HepG2 (cell line): ENCODE measurements around the gene RPS17. TPM values are rescaled to one million over a fixed set of nuclear protein-coding genes. Genes with fewer than 3 reads are reported as not detected.
"Not testable (repeated sequence)": the region's sequence is repeated elsewhere in the genome, so short reads cannot be mapped to it uniquely, and the experiment has no call there.

Source experiments
- ATAC-seq: fragments of 200-7000 bp; cut with Tn5 transposase; 3 replicates; pipeline ENCODE4 v1.9.1; 2020; ENCODE audit warnings: mild to moderate bottlenecking, moderate library complexity
- BruUV-seq: library from RNA; stranded (reverse); fragments of 400-500 nt; replicated peaks from 2 replicates; lab custom pipeline; 2021; lab: Mats Ljungman, UMichigan
- CTCF ChIA-PET: fragments of 300-600 bp; formaldehyde crosslinking; extraction: SDS; loops from one replicate; lab custom pipeline; 2021; ENCODE audit warnings: low total read pairs, inconsistent platforms, low intra/inter-chr PET ratio; lab: Yijun Ruan, JAX
- POLR2A ChIA-PET: fragments of 350-600 bp; sonication (Branson Sonifier 250); formaldehyde crosslinking; loops from one replicate; lab custom pipeline; 2020; ENCODE audit warnings: antibody characterized with exemption, inconsistent platforms; lab: Yijun Ruan, JAX
- DNase-seq: peaks from one replicate; pipeline ENCODE4 v3.0.0-alpha.2; 2015; ENCODE audit warnings: low spot score
- FAIRE-seq: peaks from 3 replicates; lab custom pipeline; 2011; peaks lifted over from hg19 to GRCh38; lab: Jason Lieb, UNC
- H2AFZ ChIP-seq: one replicate; pipeline ENCODE4 v1.6.1; 2011; ENCODE audit warnings: low read length, inconsistent platforms
- H3K27ac ChIP-seq: fragments of 300-600 bp; 3 replicates; pipeline ENCODE4 v1.8.0; 2011; ENCODE audit warnings: mixed run types, mild to moderate bottlenecking, mixed read lengths, low read length, inconsistent platforms; ENCODE audit not compliant: insufficient read depth; ENCODE audit errors: extremely low read length
- H3K27me3 ChIP-seq, 2 experiments: fragments of 200-600 bp in 1 of 2; 2 replicates in 1 of 2; 3 replicates in 1 of 2; pipeline versions ENCODE4 v1.6.0 to v1.8.0; 2011; ENCODE audit warnings: low read length in 2 of 2, mild to moderate bottlenecking in 2 of 2, moderate library complexity in 2 of 2, inconsistent platforms in 1 of 2; ENCODE audit not compliant: insufficient read depth in 2 of 2, control insufficient read depth in 1 of 2
- H3K36me3 ChIP-seq, 2 experiments: fragments of 200-600 bp in 1 of 2; replicated peaks in 1 of 2; 2 replicates in 1 of 2; 3 replicates in 1 of 2; pipeline versions ENCODE4 v1.5.1 to v1.8.0; 2011; ENCODE audit warnings: low read length in 2 of 2, inconsistent platforms in 1 of 2; ENCODE audit not compliant: insufficient read depth in 2 of 2, control insufficient read depth in 1 of 2
- H3K4me1 ChIP-seq: 2 replicates; pipeline ENCODE4 v1.5.1; 2012; ENCODE audit warnings: low read length, inconsistent platforms; ENCODE audit not compliant: insufficient read depth
- H3K4me2 ChIP-seq: 2 replicates; pipeline ENCODE4 v1.6.0; 2011; ENCODE audit warnings: low read depth, low read length, inconsistent platforms
- H3K4me3 ChIP-seq, 3 experiments: fragments of 200-600 bp in 1 of 3; sonication (generic), shearing (Covaris generic) in 1 of 3; replicated peaks in 1 of 3; 2 replicates each; pipeline ENCODE4 v1.5.1; 2011 to 2016; ENCODE audit warnings: low read length in 3 of 3, inconsistent platforms in 2 of 3, low read depth in 2 of 3, mild to moderate bottlenecking in 2 of 3, control low read depth in 1 of 3, mixed read lengths in 1 of 3; ENCODE audit not compliant: insufficient read depth in 1 of 3
- H3K79me2 ChIP-seq: one replicate; pipeline ENCODE4 v1.6.1; 2011; ENCODE audit warnings: low read length, inconsistent platforms; ENCODE audit not compliant: insufficient read depth
- H3K9ac ChIP-seq: 2 replicates; pipeline ENCODE4 v1.6.0; 2011; ENCODE audit warnings: mild to moderate bottlenecking, low read depth, low read length, inconsistent platforms; ENCODE audit not compliant: insufficient read depth
- H3K9me3 ChIP-seq: 2 replicates; pipeline ENCODE4 v1.5.1; 2012; ENCODE audit warnings: mild to moderate bottlenecking, low read length
- H4K20me1 ChIP-seq: 2 replicates; pipeline ENCODE4 v1.6.0; 2011; ENCODE audit warnings: inconsistent platforms, mild to moderate bottlenecking, low read length, moderate library complexity; ENCODE audit not compliant: insufficient read depth
- WGBS: methylation state at CpG from one replicate; pipeline ENCODE4 v1.1.6; 2017; ENCODE audit warnings: low lambda C conversion rate; 5-methylcytosine and 5-hydroxymethylcytosine counted together
- in situ Hi-C: cut with HindIII; loops from 2 replicates; pipeline ENCODE4 v1.10.0; 2017; ENCODE audit warnings: low pct_unique_long_range_greater_than_20kb; ENCODE audit not compliant: extremely low pct_ligation_motif_present
- intact Hi-C: fragments of 100-400 bp; cut with micrococcal nuclease; formaldehyde crosslinking; loops from one replicate; pipeline ENCODE4 v1.10.0; 2022; ENCODE audit not compliant: unreplicated experiment
- polyA plus RNA-seq, 8 experiments: library from polyadenylated mRNA; depleted of rRNA in 3 of 8; stranded (reverse) in 7 of 8; unstranded in 1 of 8; fragments of >200 nt; fragmentation: Illumina TruSeq in 4 of 8; extraction: Trizol in 4 of 8; gene quantifications; 2 replicates each; pipeline versions ENCODE4 v1.2.1 to v1.2.3, GENCODE V29; 2011 to 2016; ENCODE audit warnings: low read depth in 4 of 8, missing spikeins in 1 of 8, mixed read lengths in 1 of 8; ENCODE audit not compliant: insufficient read depth in 1 of 8
- total RNA-seq, 5 experiments: library from RNA; depleted of rRNA; stranded (reverse); fragments of >200 nt; fragmentation: Illumina TruSeq; extraction: Trizol; gene quantifications; 2 replicates each; pipeline ENCODE4 v1.2.3, GENCODE V29; 2016; ENCODE audit warnings: low read depth in 1 of 5

Gene RPS17
- total and polyA plus RNA-seq, 2 of the 13 experiments (the other 11 are each of a cell fraction or from before 2014, with no cell fraction given): 2,570 to 5,021 TPM

DNA sequence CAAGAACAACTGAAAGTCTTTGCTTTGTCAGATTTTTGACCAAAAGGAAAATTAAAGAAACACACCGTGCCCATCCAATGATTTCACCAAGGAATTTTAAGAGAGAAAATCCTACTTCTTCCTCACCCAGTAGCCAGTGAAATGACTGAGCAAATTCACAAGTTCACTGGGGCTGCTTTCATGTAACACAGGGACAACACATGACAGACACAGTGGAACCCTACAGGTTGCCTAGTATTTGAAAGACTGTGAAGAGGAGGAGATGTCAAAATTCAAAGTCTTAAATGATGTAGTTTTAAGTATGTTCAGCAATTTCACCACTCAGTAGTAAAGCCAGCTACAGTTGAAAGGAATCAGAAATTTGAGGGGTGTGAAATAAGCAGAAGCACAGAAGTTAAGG lies 33.2 kb downstream of the RPS17 start:
- in situ Hi-C loops, POLR2A ChIA-PET, ATAC-seq, H3K9me3 ChIP-seq, H4K20me1 ChIP-seq, H3K4me3 ChIP-seq, intact Hi-C loops, DNase-seq, H3K27me3 ChIP-seq, H3K79me2 ChIP-seq, H3K4me1 ChIP-seq, CTCF ChIA-PET, H3K27ac ChIP-seq, H3K36me3 ChIP-seq, FAIRE-seq, H3K9ac ChIP-seq, H2AFZ ChIP-seq, H3K4me2 ChIP-seq: not testable (repeated sequence)
- TSS peak; percentile 21 for BruUV-seq
- WGBS: 74% methylated on average over 1 of the region's 1 CpG

DNA sequence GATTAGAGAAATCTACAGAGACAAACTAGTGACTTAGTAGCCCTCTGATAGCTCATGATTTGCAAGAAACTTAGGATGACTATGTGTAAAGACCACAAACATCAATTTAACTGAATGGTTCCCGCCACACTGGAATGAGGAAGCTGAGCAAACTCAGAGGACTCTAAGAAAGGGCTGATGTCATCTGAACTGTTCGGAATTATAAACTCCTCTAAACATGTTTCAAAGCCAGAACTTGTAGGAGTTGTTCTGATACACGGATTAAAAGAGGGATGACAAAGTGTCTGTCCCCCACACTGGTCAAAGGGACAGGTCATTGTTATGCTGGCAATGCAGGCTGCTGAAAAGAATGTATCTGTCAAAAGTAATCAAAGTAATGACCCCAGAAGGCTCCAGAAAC lies 34.4 kb downstream of the RPS17 start:
- H3K4me1 ChIP-seq, FAIRE-seq, ATAC-seq, H3K36me3 ChIP-seq, H4K20me1 ChIP-seq, H3K27me3 ChIP-seq, H3K9ac ChIP-seq, H3K79me2 ChIP-seq, H2AFZ ChIP-seq, CTCF ChIA-PET, H3K9me3 ChIP-seq, H3K4me2 ChIP-seq, POLR2A ChIA-PET, intact Hi-C loops, H3K27ac ChIP-seq, DNase-seq, in situ Hi-C loops, BruUV-seq, H3K4me3 ChIP-seq: not testable (repeated sequence)
- WGBS: no CpG with 5 or more reads among the region's 3 CpGs

DNA sequence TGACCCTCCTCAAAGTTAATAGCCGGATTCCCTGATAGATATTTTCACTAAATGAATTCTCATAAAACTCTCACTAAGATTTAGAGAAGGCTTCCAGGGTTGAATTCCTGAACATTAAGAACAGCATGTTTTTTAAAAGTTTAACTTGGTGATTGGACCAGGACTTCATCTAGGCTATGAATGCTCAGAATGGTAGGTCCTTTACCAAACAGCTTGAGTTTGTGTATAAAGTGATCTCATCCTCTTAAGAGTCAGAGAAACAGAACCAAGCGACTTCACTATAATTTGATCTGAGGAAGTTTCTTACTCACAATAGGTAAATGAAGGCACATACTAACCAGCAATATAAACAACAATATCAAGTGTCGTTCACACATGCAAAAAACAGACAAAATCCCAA lies 36.2 kb downstream of the RPS17 start:
- in situ Hi-C loops, H4K20me1 ChIP-seq, H3K27ac ChIP-seq, CTCF ChIA-PET, H3K79me2 ChIP-seq, BruUV-seq, H2AFZ ChIP-seq, H3K36me3 ChIP-seq, H3K4me2 ChIP-seq, H3K27me3 ChIP-seq, H3K9me3 ChIP-seq, DNase-seq, FAIRE-seq, POLR2A ChIA-PET, H3K4me3 ChIP-seq, H3K4me1 ChIP-seq, ATAC-seq, intact Hi-C loops, H3K9ac ChIP-seq: not testable (repeated sequence)
- 60% methylated on average over 1 of the region's 3 CpGs for WGBS

DNA sequence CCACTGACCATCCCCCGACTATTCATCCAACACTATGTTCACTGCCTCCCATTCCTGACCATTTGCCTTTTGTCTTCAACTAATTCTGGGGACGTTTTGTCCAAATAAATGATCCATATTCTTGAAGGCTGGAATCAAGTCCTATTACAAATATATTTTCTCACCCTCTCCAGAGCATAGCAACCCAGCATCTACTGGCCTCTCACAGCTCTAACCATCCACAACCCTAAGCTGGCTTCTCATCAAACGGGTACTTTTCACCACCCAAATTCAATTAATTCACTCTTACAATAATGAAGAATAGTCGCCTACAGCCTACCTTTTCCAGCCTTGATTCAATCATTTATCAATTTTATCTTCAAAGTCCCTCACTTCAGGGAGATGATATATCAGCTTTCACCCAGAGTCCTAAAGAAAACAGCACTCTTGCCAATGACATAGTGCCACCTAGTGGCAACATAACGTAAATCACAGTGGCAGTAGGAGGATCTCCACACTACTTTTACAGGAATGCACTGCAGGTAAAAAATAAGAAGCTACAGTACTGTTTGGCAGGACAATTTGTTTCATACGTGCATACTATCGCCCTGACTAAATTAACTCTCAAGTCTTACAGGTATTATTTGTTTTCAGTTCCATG lies 37.4 kb downstream of the RPS17 start:
- H4K20me1 ChIP-seq, H3K4me2 ChIP-seq, intact Hi-C loops, CTCF ChIA-PET, DNase-seq, H3K4me3 ChIP-seq, H3K27ac ChIP-seq, H3K27me3 ChIP-seq, BruUV-seq, H3K9ac ChIP-seq, H3K36me3 ChIP-seq, in situ Hi-C loops, H2AFZ ChIP-seq, H3K4me1 ChIP-seq, H3K79me2 ChIP-seq, POLR2A ChIA-PET, H3K9me3 ChIP-seq, FAIRE-seq: not testable (repeated sequence)
- 33% methylated on average over 3 of the region's 7 CpGs for WGBS
- peak; percentile 85 for ATAC-seq
